IMR-90 (cell line): ENCODE measurements around the gene MCTP1. TPM values are rescaled to one million over a fixed set of nuclear protein-coding genes. Genes with fewer than 3 reads are reported as not detected.

Experiments
- ATAC-seq: fragments of 200-7000 bp; cut with Tn5 transposase; 2 replicates; pipeline ENCODE4 v1.9.1; 2020; ENCODE audit warnings: low read depth, mild to moderate bottlenecking, moderate library complexity
- BruUV-seq: library from RNA; stranded (reverse); fragments of 400-500 nt; replicated peaks from 2 replicates; lab custom pipeline; 2021; lab: Mats Ljungman, UMichigan
- CTCF ChIA-PET: fragments of 300-600 bp; formaldehyde crosslinking; extraction: SDS; loops from one replicate; lab custom pipeline; 2021; ENCODE audit warnings: antibody characterized with exemption; lab: Yijun Ruan, JAX
- POLR2A ChIA-PET: fragments of 300-600 bp; sonication (Branson Sonifier 250); formaldehyde crosslinking; loops from one replicate; lab custom pipeline; 2022; ENCODE audit warnings: antibody characterized with exemption; ENCODE audit not compliant: unreplicated experiment; lab: Charles Lee
- DNase-seq: peaks from one replicate; pipeline ENCODE4 v3.0.0; 2013
- H2AFZ ChIP-seq: replicated peaks from 2 replicates; pipeline ENCODE3; 2013; ENCODE audit warnings: low read length, mild to moderate bottlenecking; ENCODE audit not compliant: poor library complexity
- H2AK5ac ChIP-seq: 2 replicates; pipeline ENCODE4 v1.6.1; 2013; ENCODE audit warnings: low read depth, low read length, inconsistent platforms
- H2AK9ac ChIP-seq: replicated peaks from 2 replicates; pipeline ENCODE3; 2013; ENCODE audit warnings: mild to moderate bottlenecking, low read depth, low read length, moderate library complexity; ENCODE audit not compliant: poor library complexity
- H2BK120ac ChIP-seq: 2 replicates; pipeline ENCODE4 v1.6.1; 2013; ENCODE audit warnings: low read depth, low read length, inconsistent platforms
- H2BK15ac ChIP-seq: 3 replicates; pipeline ENCODE4 v1.6.1; 2013; ENCODE audit warnings: low read depth, low read length, inconsistent platforms
- H2BK20ac ChIP-seq: 2 replicates; pipeline ENCODE4 v1.6.1; 2013; ENCODE audit warnings: low read depth, mild to moderate bottlenecking, inconsistent platforms, low read length, moderate library complexity
- H2BK5ac ChIP-seq: 2 replicates; pipeline ENCODE4 v1.6.1; 2013; ENCODE audit warnings: mild to moderate bottlenecking, low read depth, low read length, inconsistent platforms; ENCODE audit not compliant: poor library complexity, severe bottlenecking
- H3K14ac ChIP-seq: replicated peaks from 2 replicates; pipeline ENCODE4 v1.6.1; 2013; ENCODE audit warnings: low read depth, low read length, inconsistent platforms
- H3K18ac ChIP-seq: 2 replicates; pipeline ENCODE4 v1.6.1; 2013; ENCODE audit warnings: low read depth, low read length, control low read depth
- H3K23ac ChIP-seq: 2 replicates; pipeline ENCODE4 v1.6.1; 2013; ENCODE audit warnings: low read depth, low read length, inconsistent platforms
- H3K27ac ChIP-seq: 2 replicates; pipeline ENCODE4 v1.5.1; 2013; ENCODE audit warnings: mild to moderate bottlenecking, control low read depth, low read length; ENCODE audit not compliant: insufficient read depth
- H3K27me3 ChIP-seq: 2 replicates; pipeline ENCODE4 v1.6.1; 2013; ENCODE audit warnings: low read length; ENCODE audit not compliant: control insufficient read depth, insufficient read depth
- H3K36me3 ChIP-seq: 2 replicates; pipeline ENCODE4 v1.6.1; 2013; ENCODE audit warnings: low read length, mixed read lengths; ENCODE audit not compliant: control insufficient read depth, insufficient read depth
- H3K4ac ChIP-seq: 2 replicates; pipeline ENCODE4 v1.6.1; 2013; ENCODE audit warnings: low read depth, low read length, inconsistent platforms
- H3K4me1 ChIP-seq: 2 replicates; pipeline ENCODE4 v1.6.1; 2013; ENCODE audit warnings: low read length, mixed read lengths; ENCODE audit not compliant: control insufficient read depth, insufficient read depth
- H3K4me2 ChIP-seq: 2 replicates; pipeline ENCODE4 v1.6.1; 2013; ENCODE audit warnings: low read depth, mild to moderate bottlenecking, control low read depth, low read length, moderate library complexity
- H3K4me3 ChIP-seq: 2 replicates; pipeline ENCODE4 v1.5.1; 2013; ENCODE audit warnings: low read depth, mild to moderate bottlenecking, control low read depth, low read length, moderate library complexity; ENCODE audit not compliant: insufficient read depth
- H3K56ac ChIP-seq: 2 replicates; pipeline ENCODE4 v1.6.1; 2013; ENCODE audit warnings: low read length, inconsistent platforms; ENCODE audit not compliant: insufficient read depth; ENCODE audit errors: extremely low read depth
- H3K79me1 ChIP-seq, 2 experiments: 2 replicates each; pipeline ENCODE4 v1.6.1; 2013; ENCODE audit warnings: low read length in 2 of 2, inconsistent platforms in 1 of 2, low read depth in 1 of 2
- H3K9ac ChIP-seq: 2 replicates; pipeline ENCODE4 v1.6.1; 2013; ENCODE audit warnings: low read depth, low read length, control low read depth
- H3K9me1 ChIP-seq: 2 replicates; pipeline ENCODE4 v1.6.1; 2013; ENCODE audit warnings: low read length, inconsistent platforms; ENCODE audit not compliant: insufficient read depth
- H3K9me3 ChIP-seq: 2 replicates; pipeline ENCODE4 v1.6.1; 2013; ENCODE audit warnings: low read length; ENCODE audit not compliant: control insufficient read depth, insufficient read depth
- H4K20me1 ChIP-seq: 2 replicates; pipeline ENCODE4 v1.6.1; 2013; ENCODE audit warnings: low read length, inconsistent platforms; ENCODE audit not compliant: insufficient read depth
- H4K5ac ChIP-seq: 2 replicates; pipeline ENCODE4 v1.6.1; 2013; ENCODE audit warnings: mild to moderate bottlenecking, low read depth, low read length, control low read depth
- H4K8ac ChIP-seq, 2 experiments: 2 replicates each; pipeline ENCODE4 v1.6.1; 2013; ENCODE audit warnings: low read depth in 2 of 2, low read length in 2 of 2, control low read depth in 1 of 2, inconsistent platforms in 1 of 2
- H4K91ac ChIP-seq: 2 replicates; pipeline ENCODE4 v1.6.1; 2013; ENCODE audit warnings: low read depth, low read length, inconsistent platforms; ENCODE audit not compliant: insufficient read depth
- CEBPB ChIP-seq: IDR thresholded peaks from 2 replicates; pipeline ENCODE4 v1.6.1; 2012; ENCODE audit warnings: low read depth, low read length, improper control_type of control experiment
- FOS ChIP-seq: fragments of 150-350 bp; IDR thresholded peaks from 2 replicates; pipeline ENCODE4 v1.6.1; 2016; ENCODE audit warnings: low read depth, low read length
- MAZ ChIP-seq: IDR thresholded peaks from 2 replicates; pipeline ENCODE4 v1.6.1; 2012; ENCODE audit warnings: low read depth, mild to moderate bottlenecking, low read length, improper control_type of control experiment, moderate library complexity, borderline replicate concordance
- NFE2L2 ChIP-seq: fragments of 150-350 bp; IDR thresholded peaks from 2 replicates; pipeline ENCODE4 v1.6.1; 2016; ENCODE audit warnings: low read depth, mild to moderate bottlenecking, low read length
- POLR2A ChIP-seq: IDR thresholded peaks from 2 replicates; pipeline ENCODE4 v1.6.1; 2012; ENCODE audit warnings: mild to moderate bottlenecking, low read depth, low read length
- RAD21 ChIP-seq: IDR thresholded peaks from 2 replicates; pipeline ENCODE4 v1.6.1; 2012; ENCODE audit warnings: low read length, improper control_type of control experiment
- RFX5 ChIP-seq: IDR thresholded peaks from 2 replicates; pipeline ENCODE4 v1.8.0; 2012; ENCODE audit warnings: low read depth, mild to moderate bottlenecking, low read length, moderate library complexity
- SMC3 ChIP-seq: fragments of 150-350 bp; IDR thresholded peaks from 2 replicates; pipeline ENCODE4 v1.6.1; 2016; ENCODE audit warnings: low read depth, mild to moderate bottlenecking, antibody characterized with exemption, low read length, moderate library complexity
- WGBS, 2 experiments: methylation state at CpG; one replicate each; pipeline versions ENCODE4 v1.1.5 to v1.1.7; 2013; ENCODE audit warnings: missing lambda C conversion rate in 2 of 2; ENCODE audit not compliant: insufficient read length in 1 of 2; ENCODE audit errors: extremely low coverage in 2 of 2; 5-methylcytosine and 5-hydroxymethylcytosine counted together
- dilution Hi-C: fragments of 300-500 bp; cut with HindIII; formaldehyde crosslinking; loops from one replicate; pipeline ENCODE4 v1.14.3; 2018; ENCODE audit warnings: low sequenced_read_pairs; ENCODE audit not compliant: unreplicated experiment
- in situ Hi-C: fragments of 300-500 bp; cut with MboI; formaldehyde crosslinking; loops from 3 replicates; pipeline ENCODE4 v1.14.3; 2019; ENCODE audit warnings: low sequenced_read_pairs, inconsistent platforms, mixed read lengths
- intact Hi-C: fragments of 100-400 bp; cut with micrococcal nuclease; formaldehyde crosslinking; loops from 2 replicates; pipeline ENCODE4 v1.10.0; 2022
- polyA plus RNA-seq, 3 experiments: library from polyadenylated mRNA; depleted of rRNA; stranded (reverse); fragments of >200 nt; gene quantifications; 2 replicates each; pipeline ENCODE4 v1.2.3, GENCODE V29; 2012; ENCODE audit warnings: low replicate concordance in 1 of 3
- total RNA-seq: library from RNA; depleted of rRNA; stranded (reverse); fragments of >200 nt; gene quantifications from 2 replicates; pipeline ENCODE4 v1.2.3, GENCODE V29; 2012
- TF ChIP-seq, protein P1 (sequence below): fragments of 150-350 bp; IDR thresholded peaks from 2 replicates; pipeline ENCODE4 v1.6.1; 2016; ENCODE audit warnings: low read depth, mild to moderate bottlenecking, low read length, moderate library complexity, borderline replicate concordance
- TF ChIP-seq, protein P2 (sequence below): conservative IDR thresholded peaks from 2 replicates; pipeline ENCODE4 v1.5.1; 2012; ENCODE audit warnings: mild to moderate bottlenecking, low read depth, low read length, improper control_type of control experiment

The MCTP1 gene
- total and polyA plus RNA-seq, 2 of the 4 experiments (the other 2 are of a cell fraction) = 0.21 TPM; not detected in 1

- no peak overlapping the region for H4K8ac ChIP-seq
- no peaks in the 10 kb centered on the region for H3K4me1 ChIP-seq
- H3K9ac ChIP-seq = no peak overlapping the region
- DNase-seq (no peak), ATAC-seq (no peak)
- H3K4ac ChIP-seq = no peak overlapping the region
- no peak overlapping the region for H3K4me2 ChIP-seq
- intact Hi-C loops (no loop called here), dilution Hi-C loops (no loop called here), in situ Hi-C loops (no loop called here)
- H2BK120ac ChIP-seq = no peak overlapping the region
- no TSS peak for BruUV-seq
- no peaks in the 10 kb centered on the region for H3K9me1 ChIP-seq
- no peak overlapping the region for H2BK5ac ChIP-seq
- no peak overlapping the region for H4K5ac ChIP-seq
- H3K27me3 ChIP-seq = no peaks in the 10 kb centered on the region
- no peak overlapping the region for H3K23ac ChIP-seq
- H3K79me1 ChIP-seq = no peaks in the 10 kb centered on the region
- POLR2A ChIA-PET = no interaction called here
- no peaks in the 10 kb centered on the region for H3K9me3 ChIP-seq
- CTCF ChIA-PET = interaction anchor here (0.8 kb wide), 1 partner anchor 32 kb away, joined by 3 read pairs; no protein-coding TSS in a partner anchor
- no peak overlapping the region for H3K27ac ChIP-seq
- no peak overlapping the region for H4K91ac ChIP-seq
- no peak overlapping the region for H2AK9ac ChIP-seq
- no peak for TF ChIP-seq RFX5
- no peak for TF ChIP-seq FOS
- TF ChIP-seq MAZ = no peak
- no peak for TF ChIP-seq SMC3
- no peak for TF ChIP-seq NFE2L2
- no peak for TF ChIP-seq POLR2A
- TF ChIP-seq, protein P1, sequence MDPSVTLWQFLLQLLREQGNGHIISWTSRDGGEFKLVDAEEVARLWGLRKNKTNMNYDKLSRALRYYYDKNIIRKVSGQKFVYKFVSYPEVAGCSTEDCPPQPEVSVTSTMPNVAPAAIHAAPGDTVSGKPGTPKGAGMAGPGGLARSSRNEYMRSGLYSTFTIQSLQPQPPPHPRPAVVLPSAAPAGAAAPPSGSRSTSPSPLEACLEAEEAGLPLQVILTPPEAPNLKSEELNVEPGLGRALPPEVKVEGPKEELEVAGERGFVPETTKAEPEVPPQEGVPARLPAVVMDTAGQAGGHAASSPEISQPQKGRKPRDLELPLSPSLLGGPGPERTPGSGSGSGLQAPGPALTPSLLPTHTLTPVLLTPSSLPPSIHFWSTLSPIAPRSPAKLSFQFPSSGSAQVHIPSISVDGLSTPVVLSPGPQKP = no peak
- no peak for TF ChIP-seq RAD21
- TF ChIP-seq, protein P2, sequence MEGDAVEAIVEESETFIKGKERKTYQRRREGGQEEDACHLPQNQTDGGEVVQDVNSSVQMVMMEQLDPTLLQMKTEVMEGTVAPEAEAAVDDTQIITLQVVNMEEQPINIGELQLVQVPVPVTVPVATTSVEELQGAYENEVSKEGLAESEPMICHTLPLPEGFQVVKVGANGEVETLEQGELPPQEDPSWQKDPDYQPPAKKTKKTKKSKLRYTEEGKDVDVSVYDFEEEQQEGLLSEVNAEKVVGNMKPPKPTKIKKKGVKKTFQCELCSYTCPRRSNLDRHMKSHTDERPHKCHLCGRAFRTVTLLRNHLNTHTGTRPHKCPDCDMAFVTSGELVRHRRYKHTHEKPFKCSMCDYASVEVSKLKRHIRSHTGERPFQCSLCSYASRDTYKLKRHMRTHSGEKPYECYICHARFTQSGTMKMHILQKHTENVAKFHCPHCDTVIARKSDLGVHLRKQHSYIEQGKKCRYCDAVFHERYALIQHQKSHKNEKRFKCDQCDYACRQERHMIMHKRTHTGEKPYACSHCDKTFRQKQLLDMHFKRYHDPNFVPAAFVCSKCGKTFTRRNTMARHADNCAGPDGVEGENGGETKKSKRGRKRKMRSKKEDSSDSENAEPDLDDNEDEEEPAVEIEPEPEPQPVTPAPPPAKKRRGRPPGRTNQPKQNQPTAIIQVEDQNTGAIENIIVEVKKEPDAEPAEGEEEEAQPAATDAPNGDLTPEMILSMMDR = no peak
- no peak for TF ChIP-seq CEBPB
- H2AK5ac ChIP-seq = no peak overlapping the region
- H4K20me1 ChIP-seq = no peaks in the 10 kb centered on the region
- no peak overlapping the region for H2AFZ ChIP-seq
- H2BK20ac ChIP-seq = no peak overlapping the region
- no peak overlapping the region for H3K18ac ChIP-seq
- H3K4me3 ChIP-seq = no peak overlapping the region
- no peak overlapping the region for H2BK15ac ChIP-seq
- WGBS, 2 experiments = no CpG with 5 or more reads among the region's 7 CpGs
- H3K36me3 ChIP-seq = no peaks in the 10 kb centered on the region
- H3K56ac ChIP-seq = no peak overlapping the region
- no peak overlapping the region for H3K14ac ChIP-seq
These were observed 514.9 kb downstream of the MCTP1 start for GRCh38 chr5:94769996-94770395.
